GM23338 (cell line): Measurements from ENCODE around the gene SELENOF. TPM values are rescaled to one million over a fixed set of nuclear protein-coding genes. Genes with fewer than 3 reads are reported as not detected.

Source experiments
- ATAC-seq: fragments of 200-7000 bp; cut with Tn5 transposase; 3 replicates; pipeline ENCODE4 v1.9.1; 2020
- DNase-seq: peaks from one replicate; pipeline ENCODE4 v3.0.0-alpha.2; 2015; ENCODE audit warnings: low spot score
- H2AFZ ChIP-seq: fragments of 200-600 bp; sonication (generic); 2 replicates; pipeline ENCODE4 v1.8.0; 2016; ENCODE audit warnings: antibody characterized with exemption, mild to moderate bottlenecking, moderate library complexity
- H3F3A ChIP-seq: fragments of 200-600 bp; sonication (generic); replicated peaks from 2 replicates; pipeline ENCODE4 v1.8.0; 2017; ENCODE audit warnings: antibody characterized with exemption, mixed run types, low read depth
- H3K27ac ChIP-seq: fragments of 200-600 bp; sonication (generic); 2 replicates; pipeline ENCODE4 v1.6.1; 2016; ENCODE audit warnings: low read depth
- H3K27me3 ChIP-seq: fragments of 200-600 bp; sonication (generic); 2 replicates; pipeline ENCODE4 v1.8.0; 2016; ENCODE audit warnings: mild to moderate bottlenecking, mixed run types, moderate library complexity; ENCODE audit not compliant: insufficient read depth
- H3K36me3 ChIP-seq: fragments of 200-600 bp; sonication (generic); 2 replicates; pipeline ENCODE4 v1.8.0; 2016; ENCODE audit warnings: mild to moderate bottlenecking; ENCODE audit not compliant: insufficient read depth
- H3K4me1 ChIP-seq: fragments of 200-600 bp; sonication (generic); 2 replicates; pipeline ENCODE4 v1.8.0; 2016; ENCODE audit warnings: mild to moderate bottlenecking, moderate library complexity; ENCODE audit not compliant: insufficient read depth
- H3K4me2 ChIP-seq: fragments of 200-600 bp; sonication (generic); 2 replicates; pipeline ENCODE4 v1.7.1; 2017; ENCODE audit warnings: mixed run types
- H3K4me3 ChIP-seq: fragments of 200-600 bp; sonication (generic); 2 replicates; pipeline ENCODE4 v1.6.1; 2016; ENCODE audit warnings: mixed run types
- H3K79me2 ChIP-seq: fragments of 200-600 bp; sonication (generic); replicated peaks from 2 replicates; pipeline ENCODE4 v1.8.0; 2017; ENCODE audit warnings: mild to moderate bottlenecking; ENCODE audit not compliant: insufficient read depth
- H3K9me2 ChIP-seq: fragments of 200-600 bp; sonication (generic); 2 replicates; pipeline ENCODE4 v1.8.0; 2017; ENCODE audit not compliant: insufficient read depth
- H4K20me1 ChIP-seq: fragments of 200-600 bp; sonication (generic); replicated peaks from 2 replicates; pipeline ENCODE4 v1.8.0; 2017; ENCODE audit warnings: mild to moderate bottlenecking; ENCODE audit not compliant: insufficient read depth
- H3K27ac Mint-ChIP-seq: 2 replicates; pipeline ENCODE4 v1.8.0; 2020; ENCODE audit warnings: inconsistent platforms, mild to moderate bottlenecking, moderate library complexity, mixed read lengths
- H3K27me3 Mint-ChIP-seq: 3 replicates; pipeline ENCODE4 v1.8.0; 2022; ENCODE audit warnings: low read depth, mild to moderate bottlenecking, moderate library complexity, mixed read lengths, inconsistent platforms; ENCODE audit not compliant: insufficient read depth, poor library complexity
- H3K36me3 Mint-ChIP-seq: 3 replicates; pipeline ENCODE4 v1.8.0; 2021; ENCODE audit warnings: low read depth, mild to moderate bottlenecking, inconsistent platforms, moderate library complexity, mixed read lengths
- H3K4me1 Mint-ChIP-seq: 3 replicates; pipeline ENCODE4 v1.8.0; 2020; ENCODE audit warnings: mild to moderate bottlenecking, inconsistent platforms, mixed read lengths
- H3K4me3 Mint-ChIP-seq: 3 replicates; pipeline ENCODE4 v1.8.0; 2021; ENCODE audit warnings: moderate library complexity, mild to moderate bottlenecking, inconsistent platforms, mixed read lengths
- H3K9me3 Mint-ChIP-seq: 3 replicates; pipeline ENCODE4 v1.8.0; 2020; ENCODE audit warnings: moderate library complexity, mild to moderate bottlenecking, inconsistent platforms, mixed read lengths
- CREB1 ChIP-seq: fragments of 250-450 bp; sonication (Bioruptor Pico); IDR thresholded peaks from 2 replicates; pipeline ENCODE4 v1.5.0; 2020; ENCODE audit warnings: low read depth, mild to moderate bottlenecking, moderate library complexity
- CTCF ChIP-seq, 2 experiments: fragments of 200-600 bp in 1 of 2; sonication (generic) in 1 of 2; conservative IDR thresholded peaks; 2 replicates each; pipeline versions ENCODE4 v1.5.1 to v1.6.1; 2016 to 2017; ENCODE audit warnings: antibody characterized with exemption in 2 of 2, low read depth in 2 of 2, mild to moderate bottlenecking in 2 of 2, moderate library complexity in 1 of 2
- ETS1 ChIP-seq: IDR thresholded peaks from 2 replicates; pipeline ENCODE4 v1.6.1; 2016; ENCODE audit warnings: antibody characterized with exemption
- EZH2 ChIP-seq: fragments of 200-600 bp; sonication (generic); IDR thresholded peaks from one replicate; pipeline ENCODE4 v1.8.0; 2017; ENCODE audit warnings: antibody characterized with exemption, mild to moderate bottlenecking, low read depth; ENCODE audit not compliant: unreplicated experiment
- EZH2phosphoT487 ChIP-seq: fragments of 200-600 bp; sonication (generic); IDR thresholded peaks from one replicate; pipeline ENCODE4 v1.8.1; 2018; ENCODE audit warnings: antibody characterized with exemption; ENCODE audit not compliant: unreplicated experiment
- JUNB ChIP-seq: IDR thresholded peaks from one replicate; pipeline ENCODE4 v1.6.1; 2016; ENCODE audit warnings: antibody characterized with exemption; ENCODE audit not compliant: unreplicated experiment
- NANOG ChIP-seq: IDR thresholded peaks from 2 replicates; pipeline ENCODE4 v1.6.1; 2016; ENCODE audit warnings: antibody characterized with exemption, borderline replicate concordance
- POLR2AphosphoS5 ChIP-seq: IDR thresholded peaks from 2 replicates; pipeline ENCODE4 v1.6.1; 2016; ENCODE audit warnings: antibody characterized with exemption, low read depth
- REST ChIP-seq: IDR thresholded peaks from one replicate; pipeline ENCODE4 v1.6.1; 2018; ENCODE audit warnings: antibody characterized with exemption; ENCODE audit not compliant: unreplicated experiment
- STAT1 ChIP-seq: IDR thresholded peaks from one replicate; pipeline ENCODE4 v1.6.1; 2016; ENCODE audit warnings: antibody characterized with exemption; ENCODE audit not compliant: unreplicated experiment
- ZNF331 ChIP-seq: fragments of 250-450 bp; sonication (Bioruptor Pico); IDR thresholded peaks from 2 replicates; pipeline ENCODE4 v1.5.0; 2020; ENCODE audit warnings: low read depth, mild to moderate bottlenecking, moderate library complexity
- ZNF462 ChIP-seq: fragments of 250-450 bp; sonication (Bioruptor Pico); IDR thresholded peaks from 2 replicates; pipeline ENCODE4 v1.5.0; 2020; ENCODE audit warnings: mild to moderate bottlenecking, moderate library complexity
- polyA plus RNA-seq: library from polyadenylated mRNA; unstranded; fragments of >200 nt; fragmentation: Nextera tagmentation; extraction: Ambion mirVana; gene quantifications from 2 replicates; pipeline ENCODE4 v1.2.1, GENCODE V29; 2016
- total RNA-seq: library from RNA; depleted of rRNA; stranded (reverse); fragments of >200 nt; shearing (Covaris generic); gene quantifications from 2 replicates; pipeline ENCODE4 v1.2.3, GENCODE V29; 2014

Gene SELENOF
- total and polyA plus RNA-seq, 2 experiments from 2014 or later: 113 to 142 TPM

GRCh38 chr1:86906419-86906818, 7.5 kb downstream of the SELENOF start (continued):
- no peak for TF ChIP-seq REST
- TF ChIP-seq ZNF331 (CRISPR knock-in tag): no peak
- no peak for TF ChIP-seq NANOG
- TF ChIP-seq ETS1: no peak
- no peak for TF ChIP-seq STAT1
- TF ChIP-seq JUNB: no peak

- no peaks in the 10 kb centered on the region for H3K9me2 ChIP-seq
- peaks cover 100% of the 10 kb centered on the region for H3K79me2 ChIP-seq
- Mint-ChIP-seq H3K9me3 (peaks cover 4% of the 10 kb centered on the region), H3K4me3 (no peak overlapping the region), H3K4me1 (peaks cover 6% of the 10 kb centered on the region; the same call in 1 of the 3 replicates), H3K36me3 (peaks cover 46% of the 10 kb centered on the region), H3K27ac (no peak overlapping the region), H3K27me3 (no peaks in the 10 kb centered on the region)
- H3K4me1 ChIP-seq: peaks cover 6% of the 10 kb centered on the region; the same call in 1 of the 2 replicates
- peaks cover 54% of the 10 kb centered on the region for H4K20me1 ChIP-seq
- H3K4me3 ChIP-seq: no peak overlapping the region
- H3K27me3 ChIP-seq: no peaks in the 10 kb centered on the region
- H3F3A ChIP-seq: no peaks in the 10 kb centered on the region
- ATAC-seq (no peak), DNase-seq (no peak)
- no peak overlapping the region for H3K27ac ChIP-seq
- no peak overlapping the region for H3K4me2 ChIP-seq
- peaks cover 17% of the 10 kb centered on the region; the same call in 1 of the 2 replicates for H3K36me3 ChIP-seq
- no peak overlapping the region for H2AFZ ChIP-seq
- TF ChIP-seq CTCF (conservative IDR thresholded peaks at IDR 0.05; ENCODE audit: low read depth in 2 of 2) (no peak), ETS1 (no peak), POLR2AphosphoS5 (no peak), JUNB (no peak), CREB1 (CRISPR knock-in tag) (no peak), EZH2phosphoT487 (no peak), ZNF331 (CRISPR knock-in tag) (no peak), ZNF462 (CRISPR knock-in tag) (no peak), EZH2 (no peak)
Observed at GRCh38 chr1:86905875-86906274, 8.1 kb downstream of the SELENOF start.
